Suprapubic skin (tissue), 4 donors: ENCODE results near the gene OVOL1. TPM values are rescaled to one million over a fixed set of nuclear protein-coding genes. Genes with fewer than 3 reads are reported as not detected.

Source experiments
- DNase-seq, 2 donors: peaks; one replicate each; pipeline ENCODE4 v3.0.0-alpha.2; 2019; ENCODE audit warnings: low spot score in 2 of 2
- H3K27ac ChIP-seq: fragments of 200-600 bp; sonication (generic); one replicate; pipeline ENCODE4 v1.5.1; 2019
- H3K27me3 ChIP-seq: fragments of 200-600 bp; sonication (generic); one replicate; pipeline ENCODE4 v1.5.1; 2019
- H3K36me3 ChIP-seq: fragments of 200-600 bp; sonication (generic); one replicate; pipeline ENCODE4 v1.5.1; 2019
- H3K4me1 ChIP-seq: fragments of 200-600 bp; sonication (generic); one replicate; pipeline ENCODE4 v1.5.1; 2019
- H3K4me3 ChIP-seq: fragments of 200-600 bp; sonication (generic); one replicate; pipeline ENCODE4 v1.5.1; 2019; ENCODE audit warnings: mild to moderate bottlenecking
- H3K9me3 ChIP-seq: fragments of 200-600 bp; sonication (generic); one replicate; pipeline ENCODE4 v1.5.1; 2019
- EP300 ChIP-seq: sonication (generic); formaldehyde crosslinking; IDR thresholded peaks from one replicate; pipeline ENCODE4 v1.6.1; 2017; ENCODE audit warnings: antibody characterized with exemption
- POLR2A ChIP-seq, 2 donors: fragments of 450-650 bp; IDR thresholded peaks; one replicate each; pipeline ENCODE4 v1.6.1; 2017; ENCODE audit warnings: antibody characterized with exemption in 2 of 2, mild to moderate bottlenecking in 2 of 2, moderate library complexity in 2 of 2
- POLR2AphosphoS5 ChIP-seq, 3 donors: sonication (generic); formaldehyde crosslinking; IDR thresholded peaks; one replicate each; pipeline ENCODE4 v1.6.1; 2017; ENCODE audit warnings: antibody characterized with exemption in 3 of 3
- WGBS: methylation state at CpG from one replicate; pipeline ENCODE4 v1.1.5; 2018; 5-methylcytosine and 5-hydroxymethylcytosine counted together
- total RNA-seq, 4 donors: library from RNA; depleted of rRNA; stranded (reverse); fragments of >200 nt; gene quantifications; one replicate each; pipeline ENCODE4 v1.1.0, GENCODE V29; 2016
- TF ChIP-seq, protein P1 (sequence below), 2 donors: fragments of 200-600 bp in 1 of 2; fragments of 450-650 bp in 1 of 2; sonication (generic) in 1 of 2; IDR thresholded peaks; one replicate each; pipeline ENCODE4 v1.5.1; 2016 to 2019; ENCODE audit warnings: antibody characterized with exemption in 2 of 2, mild to moderate bottlenecking in 1 of 2, moderate library complexity in 1 of 2

The OVOL1 gene
- total RNA-seq, 4 donors from 2014 or later: 64.4 to 196 (median 121) TPM

DNA sequence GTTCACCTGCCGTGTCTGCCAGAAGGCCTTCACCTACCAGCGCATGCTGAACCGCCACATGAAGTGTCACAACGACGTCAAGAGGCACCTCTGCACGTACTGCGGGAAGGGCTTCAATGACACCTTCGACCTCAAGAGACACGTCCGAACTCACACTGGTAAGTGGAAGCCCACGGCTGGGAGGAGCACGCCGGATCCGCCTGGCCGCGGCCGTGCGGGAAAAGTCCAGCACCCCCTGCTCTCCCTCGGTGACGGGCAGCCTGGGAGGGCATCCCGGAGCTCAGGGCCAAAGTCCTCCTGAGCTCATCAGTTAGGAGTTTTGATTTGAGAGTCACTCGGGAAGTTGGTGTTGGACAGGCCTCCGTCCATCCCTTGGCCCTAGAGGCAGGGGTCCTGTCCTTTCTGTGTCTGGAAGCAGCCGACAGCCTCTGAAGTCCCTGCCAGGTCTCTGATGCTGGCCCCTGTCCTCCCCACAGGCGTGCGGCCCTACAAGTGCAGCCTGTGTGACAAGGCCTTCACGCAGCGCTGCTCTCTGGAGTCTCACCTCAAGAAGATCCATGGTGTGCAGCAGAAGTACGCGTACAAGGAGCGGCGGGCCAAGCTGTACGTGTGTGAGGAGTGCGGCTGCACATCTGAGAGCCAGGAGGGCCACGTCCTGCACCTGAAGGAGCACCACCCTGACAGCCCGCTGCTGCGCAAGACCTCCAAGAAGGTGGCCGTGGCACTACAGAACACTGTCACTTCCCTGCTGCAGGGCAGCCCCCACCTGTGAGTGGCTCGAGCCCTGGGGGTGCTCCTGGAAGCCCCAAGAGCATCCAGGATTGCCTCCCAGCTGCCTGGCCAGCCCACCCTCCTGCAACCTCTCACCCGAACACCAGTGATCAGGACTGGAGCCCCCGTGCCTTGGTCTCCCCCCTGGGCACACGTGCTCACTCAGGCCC is 8.0 kb downstream of the OVOL1 start:
- H3K27me3 ChIP-seq: peaks cover 12% of the 10 kb centered on the region
- no peak for DNase-seq
- H3K4me3 ChIP-seq: no peak overlapping the region
- no peak overlapping the region for H3K27ac ChIP-seq
- no peaks in the 10 kb centered on the region for H3K9me3 ChIP-seq
- H3K4me1 ChIP-seq: peaks cover 41% of the 10 kb centered on the region
- H3K36me3 ChIP-seq: peaks cover 9% of the 10 kb centered on the region
- WGBS: 89% methylated on average over 32 of the region's 42 CpGs
- TF ChIP-seq POLR2AphosphoS5 (IDR thresholded peaks at IDR 0.05): no peak
- TF ChIP-seq EP300: no peak
- TF ChIP-seq, protein P1, sequence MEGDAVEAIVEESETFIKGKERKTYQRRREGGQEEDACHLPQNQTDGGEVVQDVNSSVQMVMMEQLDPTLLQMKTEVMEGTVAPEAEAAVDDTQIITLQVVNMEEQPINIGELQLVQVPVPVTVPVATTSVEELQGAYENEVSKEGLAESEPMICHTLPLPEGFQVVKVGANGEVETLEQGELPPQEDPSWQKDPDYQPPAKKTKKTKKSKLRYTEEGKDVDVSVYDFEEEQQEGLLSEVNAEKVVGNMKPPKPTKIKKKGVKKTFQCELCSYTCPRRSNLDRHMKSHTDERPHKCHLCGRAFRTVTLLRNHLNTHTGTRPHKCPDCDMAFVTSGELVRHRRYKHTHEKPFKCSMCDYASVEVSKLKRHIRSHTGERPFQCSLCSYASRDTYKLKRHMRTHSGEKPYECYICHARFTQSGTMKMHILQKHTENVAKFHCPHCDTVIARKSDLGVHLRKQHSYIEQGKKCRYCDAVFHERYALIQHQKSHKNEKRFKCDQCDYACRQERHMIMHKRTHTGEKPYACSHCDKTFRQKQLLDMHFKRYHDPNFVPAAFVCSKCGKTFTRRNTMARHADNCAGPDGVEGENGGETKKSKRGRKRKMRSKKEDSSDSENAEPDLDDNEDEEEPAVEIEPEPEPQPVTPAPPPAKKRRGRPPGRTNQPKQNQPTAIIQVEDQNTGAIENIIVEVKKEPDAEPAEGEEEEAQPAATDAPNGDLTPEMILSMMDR (IDR thresholded peaks at IDR 0.05): no peak
- no peak for TF ChIP-seq POLR2A (IDR thresholded peaks at IDR 0.05)

DNA sequence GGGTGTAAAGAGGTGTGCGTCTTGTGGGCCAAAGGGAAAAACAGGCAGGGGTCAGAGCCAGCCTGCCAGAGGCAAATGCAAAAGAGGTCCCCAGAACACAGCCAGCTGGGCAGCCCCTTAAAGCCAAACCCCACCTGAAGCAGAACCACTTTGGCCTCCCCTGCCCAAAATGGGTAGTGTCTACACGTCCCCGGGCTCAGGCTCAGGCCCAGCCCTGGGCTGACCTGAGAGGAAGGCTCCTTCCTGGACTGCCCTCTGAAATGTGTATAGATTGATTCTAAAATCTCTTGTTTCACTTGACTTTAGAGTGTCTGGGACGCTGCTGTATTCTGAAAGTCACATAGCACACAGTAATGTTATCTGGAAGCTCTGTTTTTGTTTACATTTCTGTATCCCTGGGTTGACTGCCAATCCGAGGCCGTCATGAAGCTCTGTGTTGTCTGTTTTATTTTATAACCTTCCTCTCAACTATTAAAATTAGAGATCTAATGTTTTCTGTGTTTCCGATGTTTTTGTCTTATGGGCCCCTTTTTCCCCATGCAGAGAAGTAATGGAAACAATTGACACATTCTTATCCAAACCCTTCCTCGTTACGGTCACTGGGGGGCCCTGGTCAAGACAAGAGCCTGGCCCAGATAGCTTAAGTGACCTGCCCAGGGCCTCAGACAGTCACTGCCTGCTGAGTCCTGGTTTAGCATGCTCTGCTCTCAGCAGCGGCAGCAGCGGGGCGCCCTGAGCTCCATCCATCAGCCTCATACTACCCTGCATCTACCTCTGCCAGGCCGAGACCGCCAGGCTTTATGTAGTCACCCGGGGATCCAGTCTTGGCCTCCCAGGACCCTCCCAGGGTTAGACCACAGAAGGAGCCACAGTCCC is 10.1 kb downstream of the OVOL1 start:
- no peak for TF ChIP-seq POLR2A (IDR thresholded peaks at IDR 0.05)
- TF ChIP-seq, protein P1 (IDR thresholded peaks at IDR 0.05): no peak
- no peak for TF ChIP-seq EP300
- TF ChIP-seq POLR2AphosphoS5 (IDR thresholded peaks at IDR 0.05): no peak
- peaks cover 9% of the 10 kb centered on the region for H3K36me3 ChIP-seq
- H3K27me3 ChIP-seq: peaks cover 23% of the 10 kb centered on the region
- 79% methylated on average over 15 of the region's 15 CpGs for WGBS
- DNase-seq: no peak
- H3K9me3 ChIP-seq: no peaks in the 10 kb centered on the region
- no peak overlapping the region for H3K4me3 ChIP-seq
- H3K27ac ChIP-seq: no peak overlapping the region
- H3K4me1 ChIP-seq: peaks cover 20% of the 10 kb centered on the region

DNA sequence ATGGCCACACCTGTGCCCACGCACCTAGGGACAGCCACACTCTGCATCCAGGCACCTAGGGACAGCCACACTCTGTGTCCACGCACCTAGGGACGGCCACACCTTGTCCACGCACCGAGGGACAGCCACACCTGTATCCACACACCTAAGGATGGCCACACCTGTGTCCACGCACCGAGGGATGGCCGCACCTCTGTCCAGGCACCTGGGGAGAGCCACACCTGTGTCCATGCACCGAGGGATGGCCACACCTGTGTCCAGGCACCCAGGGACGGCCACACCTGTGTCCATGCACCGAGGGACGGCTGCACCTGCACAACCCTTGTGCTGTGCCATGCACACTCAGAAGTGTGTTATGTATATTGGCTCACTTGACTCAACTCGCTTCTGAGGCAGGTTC is 10.8 kb downstream of the OVOL1 start:
- Histone ChIP-seq H3K4me3 (no peak overlapping the region), H3K9me3 (no peaks in the 10 kb centered on the region), H3K36me3 (peaks cover 9% of the 10 kb centered on the region), H3K4me1 (peaks cover 12% of the 10 kb centered on the region), H3K27me3 (peaks cover 25% of the 10 kb centered on the region), H3K27ac (no peak overlapping the region)
- TF ChIP-seq, protein P1 (IDR thresholded peaks at IDR 0.05): no peak
- TF ChIP-seq POLR2A (IDR thresholded peaks at IDR 0.05) (no peak), EP300 (no peak), POLR2AphosphoS5 (IDR thresholded peaks at IDR 0.05) (no peak)
- DNase-seq: no peak
- WGBS: 82% methylated on average over 5 of the region's 13 CpGs

DNA sequence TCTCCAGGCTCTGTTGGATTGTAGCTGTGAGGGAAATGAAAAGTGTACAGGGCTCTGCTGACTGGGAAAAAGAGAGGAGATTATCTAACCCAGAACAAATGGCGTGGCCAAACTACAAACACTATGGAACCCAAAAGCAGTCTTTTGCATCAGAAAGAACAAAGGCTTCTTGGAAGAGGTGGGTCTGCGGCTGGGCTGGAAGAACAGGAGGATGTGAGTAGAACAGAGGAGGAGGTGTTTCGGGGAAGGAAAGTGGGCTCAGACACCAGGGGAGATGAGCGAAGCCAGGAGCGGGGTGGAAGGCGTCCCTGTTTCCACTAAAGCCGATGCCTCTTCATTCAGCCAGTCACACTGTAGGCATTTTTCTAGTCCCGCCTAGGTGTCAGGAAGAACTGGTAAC is 12.0 kb downstream of the OVOL1 start:
- Histone ChIP-seq H3K36me3 (peaks cover 9% of the 10 kb centered on the region), H3K4me1 (peaks cover 2% of the 10 kb centered on the region), H3K4me3 (no peak overlapping the region), H3K27me3 (peaks cover 36% of the 10 kb centered on the region), H3K27ac (no peak overlapping the region), H3K9me3 (no peaks in the 10 kb centered on the region)
- no peak for DNase-seq
- no peak for TF ChIP-seq EP300
- TF ChIP-seq POLR2AphosphoS5 (IDR thresholded peaks at IDR 0.05): no peak
- TF ChIP-seq, protein P1 (IDR thresholded peaks at IDR 0.05): no peak
- no peak for TF ChIP-seq POLR2A (IDR thresholded peaks at IDR 0.05)
- WGBS: 88% methylated on average over 8 of the region's 8 CpGs
